Measurements from ENCODE around the gene RHOF. TPM values are rescaled to one million over a fixed set of nuclear protein-coding genes. Genes with fewer than 3 reads are reported as not detected.
A peak's percentile ranks its signal among the peaks of the same experiment; 100 is the strongest.

Gene RHOF
- total RNA-seq, 3 donors from 2014 or later, result 5.8 to 13.1 (median 12.0) TPM

DNA sequence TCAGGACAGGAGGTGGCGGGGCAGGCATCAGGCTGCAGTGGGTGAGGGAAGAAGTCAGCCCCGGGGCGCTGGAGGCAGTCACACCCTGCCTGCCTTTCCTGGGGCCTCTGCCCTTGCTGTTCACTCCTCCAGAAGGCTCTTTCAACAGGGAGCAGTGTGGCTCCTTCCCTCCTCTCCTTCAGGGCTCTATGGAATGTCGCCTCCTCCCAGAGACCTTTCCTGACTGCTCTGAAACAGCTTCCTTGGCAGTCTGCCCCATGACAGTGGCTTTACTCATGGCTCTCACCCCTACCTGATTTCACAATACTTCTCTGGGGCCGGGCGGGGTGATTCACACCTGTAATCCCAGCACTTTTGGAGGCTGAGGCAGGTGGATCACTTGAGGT, 7.1 kb downstream of the RHOF start:
- intact Hi-C loops (cut with DNase I; ENCODE audit: low total_unique reads), result no loop called here

DNA sequence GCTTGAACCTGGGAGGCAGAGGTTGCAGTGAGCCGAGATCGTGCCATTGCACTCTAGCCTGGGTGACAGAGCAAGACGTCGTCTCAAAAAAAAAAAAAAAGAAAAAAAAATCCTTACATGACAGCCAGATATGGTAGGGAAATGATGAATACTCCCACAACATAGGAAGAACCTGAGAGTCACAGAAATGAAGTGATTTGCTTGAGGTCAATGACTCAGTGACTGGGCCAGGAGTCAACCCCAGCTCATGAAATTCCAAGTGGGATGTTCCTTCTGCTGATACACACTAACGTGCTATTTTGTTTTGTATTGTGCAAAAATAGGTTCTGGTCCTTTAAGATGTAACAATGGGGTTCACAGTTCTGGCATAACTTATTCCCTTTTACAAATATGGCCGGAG, 9.0 kb downstream of the RHOF start:
- H3K36me3 ChIP-seq, result no peaks in the 10 kb centered on the region
- no peak for DNase-seq (ENCODE audit: low spot score in 2 of 2)
- intact Hi-C loops (cut with DNase I; ENCODE audit: low total_unique reads), result no loop called here
- TF ChIP-seq, protein P1, sequence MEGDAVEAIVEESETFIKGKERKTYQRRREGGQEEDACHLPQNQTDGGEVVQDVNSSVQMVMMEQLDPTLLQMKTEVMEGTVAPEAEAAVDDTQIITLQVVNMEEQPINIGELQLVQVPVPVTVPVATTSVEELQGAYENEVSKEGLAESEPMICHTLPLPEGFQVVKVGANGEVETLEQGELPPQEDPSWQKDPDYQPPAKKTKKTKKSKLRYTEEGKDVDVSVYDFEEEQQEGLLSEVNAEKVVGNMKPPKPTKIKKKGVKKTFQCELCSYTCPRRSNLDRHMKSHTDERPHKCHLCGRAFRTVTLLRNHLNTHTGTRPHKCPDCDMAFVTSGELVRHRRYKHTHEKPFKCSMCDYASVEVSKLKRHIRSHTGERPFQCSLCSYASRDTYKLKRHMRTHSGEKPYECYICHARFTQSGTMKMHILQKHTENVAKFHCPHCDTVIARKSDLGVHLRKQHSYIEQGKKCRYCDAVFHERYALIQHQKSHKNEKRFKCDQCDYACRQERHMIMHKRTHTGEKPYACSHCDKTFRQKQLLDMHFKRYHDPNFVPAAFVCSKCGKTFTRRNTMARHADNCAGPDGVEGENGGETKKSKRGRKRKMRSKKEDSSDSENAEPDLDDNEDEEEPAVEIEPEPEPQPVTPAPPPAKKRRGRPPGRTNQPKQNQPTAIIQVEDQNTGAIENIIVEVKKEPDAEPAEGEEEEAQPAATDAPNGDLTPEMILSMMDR (IDR thresholded peaks at IDR 0.05), result no peak
- no peak for TF ChIP-seq POLR2A (IDR thresholded peaks at IDR 0.05)
- no peak for TF ChIP-seq POLR2AphosphoS5 (IDR thresholded peaks at IDR 0.05)
- H3K4me1 ChIP-seq, result no peaks in the 10 kb centered on the region
- no peak overlapping the region for H3K27ac ChIP-seq
- no peak overlapping the region for H3K4me3 ChIP-seq
- H3K27me3 ChIP-seq, result no peaks in the 10 kb centered on the region
- H3K9me3 ChIP-seq, result no peaks in the 10 kb centered on the region

More for the DNA sequence above, 7.1 kb downstream of the RHOF start:
- peak; percentile 83 to 84 for DNase-seq (ENCODE audit: low spot score in 2 of 2)
- H3K4me1 ChIP-seq, result no peaks in the 10 kb centered on the region
- H3K27me3 ChIP-seq, result no peaks in the 10 kb centered on the region
- H3K9me3 ChIP-seq, result no peaks in the 10 kb centered on the region
- TF ChIP-seq POLR2A (IDR thresholded peaks at IDR 0.05) (no peak), POLR2AphosphoS5 (IDR thresholded peaks at IDR 0.05) (peak in 1 of 3 donors; percentile 29)
- TF ChIP-seq, protein P1 (IDR thresholded peaks at IDR 0.05), result no peak
- no peak overlapping the region for H3K4me3 ChIP-seq
- no peaks in the 10 kb centered on the region for H3K36me3 ChIP-seq
- H3K27ac ChIP-seq, result peak overlapping the region; percentile 46 to 69

DNA sequence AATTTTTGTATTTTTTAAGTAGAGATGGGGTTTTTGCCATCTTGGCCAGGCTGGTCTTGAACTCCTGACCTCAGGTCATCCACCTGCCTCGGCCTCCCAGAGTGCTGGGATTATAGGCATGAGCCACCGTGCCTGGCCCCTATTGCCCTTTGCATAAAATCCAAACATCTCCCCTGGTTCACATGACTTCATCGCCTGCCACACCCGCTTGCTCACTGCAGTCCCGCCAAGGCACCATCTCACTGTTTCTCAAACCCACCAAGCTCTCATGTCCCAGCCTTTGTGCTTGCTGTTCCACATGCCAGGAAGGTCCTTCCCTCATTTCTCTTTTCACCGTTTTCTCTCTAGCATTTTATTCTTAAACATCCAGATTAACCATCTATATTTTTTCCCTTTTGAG, 9.7 kb downstream of the RHOF start:
- Histone ChIP-seq H3K27ac (no peak overlapping the region), H3K4me1 (no peaks in the 10 kb centered on the region), H3K36me3 (no peaks in the 10 kb centered on the region), H3K27me3 (no peaks in the 10 kb centered on the region), H3K4me3 (no peak overlapping the region), H3K9me3 (no peaks in the 10 kb centered on the region)
- no peak for DNase-seq (ENCODE audit: low spot score in 2 of 2)
- TF ChIP-seq POLR2A (IDR thresholded peaks at IDR 0.05) (no peak), POLR2AphosphoS5 (IDR thresholded peaks at IDR 0.05) (no peak)
- TF ChIP-seq, protein P1 (IDR thresholded peaks at IDR 0.05), result no peak
- intact Hi-C loops (cut with DNase I; ENCODE audit: low total_unique reads), result no loop called here

DNA sequence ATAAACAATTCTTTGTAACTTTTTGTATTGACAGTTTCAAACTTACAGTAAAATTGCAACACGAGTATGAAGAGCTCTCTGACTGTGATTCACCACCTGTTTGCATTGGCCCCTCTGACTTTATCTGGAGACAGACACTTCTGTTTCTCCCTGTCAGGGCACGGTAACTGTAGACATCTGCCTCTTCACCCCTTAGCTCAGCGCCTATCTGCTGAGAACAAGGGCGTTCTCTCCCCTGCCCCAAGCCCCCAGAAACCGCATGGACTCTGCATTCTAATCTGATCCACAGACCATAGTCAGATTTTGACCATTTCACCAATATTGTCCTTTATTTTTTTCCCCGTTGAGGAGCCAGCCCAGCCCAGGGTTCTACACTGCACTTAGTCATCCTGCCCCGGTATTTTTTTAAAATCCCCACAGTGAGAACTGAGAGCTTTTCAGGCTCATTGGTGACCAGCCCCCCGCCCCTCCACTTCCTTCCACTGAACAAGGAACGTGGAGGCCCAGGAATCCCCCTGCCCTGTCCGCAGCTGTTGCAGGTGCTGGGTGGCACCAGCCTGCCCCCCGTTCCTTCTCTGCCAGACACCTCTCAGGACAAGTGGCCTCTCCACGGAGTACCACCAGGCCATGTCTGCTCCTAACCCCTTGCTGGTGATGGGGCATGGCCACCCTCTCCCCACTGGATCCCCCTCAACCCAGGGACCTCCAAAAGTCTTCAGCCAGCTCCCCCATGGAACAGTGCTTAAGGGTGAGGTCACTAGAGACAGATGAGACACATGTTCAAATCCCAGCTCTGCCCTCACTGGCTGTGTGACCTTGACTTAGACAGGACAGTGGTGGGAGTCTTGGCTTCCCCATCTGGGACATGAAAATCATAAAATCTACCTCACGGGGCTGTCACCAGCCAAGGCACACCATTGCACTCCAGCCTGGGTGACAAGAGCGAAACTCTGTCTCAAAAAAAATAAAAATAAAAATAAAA, 11.2 kb downstream of the RHOF start:
- no peak for DNase-seq (ENCODE audit: low spot score in 2 of 2)
- intact Hi-C loops (cut with DNase I; ENCODE audit: low total_unique reads), result no loop called here

DNA sequence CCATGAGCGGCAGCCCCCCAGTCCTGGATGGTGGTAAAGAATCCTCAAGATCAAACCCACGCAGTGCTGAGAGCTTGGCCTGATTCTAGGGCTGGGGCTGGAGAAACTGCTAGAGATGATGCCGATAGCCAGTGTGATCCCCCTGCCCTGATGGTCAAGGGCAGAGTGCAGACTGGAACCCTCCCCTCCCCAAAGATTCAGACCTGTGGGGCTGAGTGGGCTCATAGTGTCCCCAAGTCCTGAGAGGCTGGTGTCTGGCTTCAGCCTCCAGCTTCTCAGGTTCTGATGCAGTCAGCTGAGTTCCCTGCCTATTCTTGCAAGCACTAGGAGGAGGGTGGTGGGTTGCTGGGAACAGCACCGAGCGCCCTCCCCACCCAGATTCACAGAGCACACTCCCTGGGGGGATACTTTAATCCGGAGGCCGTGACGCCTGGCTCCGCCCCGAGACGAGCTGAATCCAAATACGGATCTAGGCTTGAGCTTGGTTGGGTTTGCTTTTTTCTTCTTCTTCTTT, 11.9 kb downstream of the RHOF start:
- H3K4me3 ChIP-seq, result no peak overlapping the region
- H3K4me1 ChIP-seq, result no peaks in the 10 kb centered on the region
- DNase-seq (ENCODE audit: low spot score in 2 of 2), result no peak
- H3K9me3 ChIP-seq, result no peaks in the 10 kb centered on the region
- H3K27me3 ChIP-seq, result no peaks in the 10 kb centered on the region
- H3K27ac ChIP-seq, result peak overlapping the region in 1 of 2 donors; percentile 71
- intact Hi-C loops (cut with DNase I; ENCODE audit: low total_unique reads), result no loop called here
- H3K36me3 ChIP-seq, result no peaks in the 10 kb centered on the region
- TF ChIP-seq, protein P1 (IDR thresholded peaks at IDR 0.05), result no peak
- TF ChIP-seq POLR2A (IDR thresholded peaks at IDR 0.05), result no peak
- no peak for TF ChIP-seq POLR2AphosphoS5 (IDR thresholded peaks at IDR 0.05)

More for the DNA sequence above, 11.2 kb downstream of the RHOF start:
- H3K27ac ChIP-seq, result peak overlapping the region in 1 of 2 donors; percentile 58
- H3K4me3 ChIP-seq, result no peak overlapping the region
- no peaks in the 10 kb centered on the region for H3K36me3 ChIP-seq
- no peaks in the 10 kb centered on the region for H3K9me3 ChIP-seq
- no peak for TF ChIP-seq POLR2AphosphoS5 (IDR thresholded peaks at IDR 0.05)
- no peaks in the 10 kb centered on the region for H3K4me1 ChIP-seq
- H3K27me3 ChIP-seq, result no peaks in the 10 kb centered on the region

Data from breast epithelium (tissue), 4 donors.